Astrocyte (in vitro differentiated cells and primary cell): ENCODE measurements around the gene AGTRAP.

ENCODE experiments used
- EZH2 ChIP-seq: IDR thresholded peaks from 2 replicates; pipeline ENCODE4 v1.6.1; 2012; ENCODE audit warnings: mild to moderate bottlenecking, low read length, inconsistent platforms; ENCODE audit not compliant: insufficient read depth
- TF ChIP-seq, protein P1 (sequence below): IDR thresholded peaks from 2 replicates; pipeline ENCODE4 v1.5.1; 2011; ENCODE audit warnings: low read depth, mild to moderate bottlenecking, inconsistent platforms, low read length, moderate library complexity; ENCODE audit not compliant: insufficient read depth

DNA sequence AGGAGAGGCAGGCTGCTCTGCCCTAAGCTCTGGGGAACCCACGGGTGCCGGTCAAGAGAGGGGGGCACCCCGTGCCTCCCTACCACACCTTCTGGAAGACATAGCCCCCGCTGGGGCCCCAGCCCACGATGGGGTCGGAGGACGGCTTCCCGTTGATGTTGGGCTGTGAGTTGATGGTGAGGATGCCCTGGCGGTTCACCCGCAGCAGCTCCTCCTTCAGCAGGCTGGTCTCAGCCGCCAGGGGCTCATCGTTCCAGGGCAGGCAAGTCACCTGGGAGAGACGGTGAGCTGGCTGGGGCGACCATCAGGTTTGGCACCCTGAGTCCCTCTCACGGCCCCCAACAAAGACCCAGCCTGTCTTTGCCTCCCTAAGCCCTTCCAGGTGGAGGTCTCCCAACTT is 57.9 kb downstream of the AGTRAP start:
- TF ChIP-seq EZH2: no peak
- TF ChIP-seq, protein P1, sequence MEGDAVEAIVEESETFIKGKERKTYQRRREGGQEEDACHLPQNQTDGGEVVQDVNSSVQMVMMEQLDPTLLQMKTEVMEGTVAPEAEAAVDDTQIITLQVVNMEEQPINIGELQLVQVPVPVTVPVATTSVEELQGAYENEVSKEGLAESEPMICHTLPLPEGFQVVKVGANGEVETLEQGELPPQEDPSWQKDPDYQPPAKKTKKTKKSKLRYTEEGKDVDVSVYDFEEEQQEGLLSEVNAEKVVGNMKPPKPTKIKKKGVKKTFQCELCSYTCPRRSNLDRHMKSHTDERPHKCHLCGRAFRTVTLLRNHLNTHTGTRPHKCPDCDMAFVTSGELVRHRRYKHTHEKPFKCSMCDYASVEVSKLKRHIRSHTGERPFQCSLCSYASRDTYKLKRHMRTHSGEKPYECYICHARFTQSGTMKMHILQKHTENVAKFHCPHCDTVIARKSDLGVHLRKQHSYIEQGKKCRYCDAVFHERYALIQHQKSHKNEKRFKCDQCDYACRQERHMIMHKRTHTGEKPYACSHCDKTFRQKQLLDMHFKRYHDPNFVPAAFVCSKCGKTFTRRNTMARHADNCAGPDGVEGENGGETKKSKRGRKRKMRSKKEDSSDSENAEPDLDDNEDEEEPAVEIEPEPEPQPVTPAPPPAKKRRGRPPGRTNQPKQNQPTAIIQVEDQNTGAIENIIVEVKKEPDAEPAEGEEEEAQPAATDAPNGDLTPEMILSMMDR: no peak
